Measurements from ENCODE around the gene SPEG. TPM values are rescaled to one million over a fixed set of nuclear protein-coding genes. Genes with fewer than 3 reads are reported as not detected.
A peak's percentile ranks its signal among the peaks of the same experiment; 100 is the strongest.

SPEG gene
- total and polyA plus RNA-seq, 2 of the 8 experiments (the other 6 are each of a cell fraction or from before 2014, with no cell fraction given): 19.9 to 32.0 TPM

DNA sequence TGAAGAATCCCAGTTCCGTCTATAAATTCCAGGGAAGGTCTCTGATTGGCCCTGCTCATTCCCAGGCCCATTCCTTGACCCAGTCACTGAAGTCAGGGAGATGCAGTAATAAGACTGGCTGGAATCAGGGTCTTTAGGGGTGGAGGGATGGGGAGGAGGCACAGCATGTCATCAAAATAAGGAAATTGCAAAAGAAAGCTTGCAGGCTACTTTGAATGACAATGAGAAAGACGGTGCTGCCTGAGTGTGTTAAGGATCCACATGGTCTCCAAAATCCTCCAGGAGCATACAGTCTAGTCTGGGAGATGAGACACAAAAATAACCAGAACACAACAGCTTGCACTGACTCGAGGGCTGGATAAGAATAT, 18.4 kb upstream of the SPEG start:
- Histone ChIP-seq H3K23ac (ENCODE audit: insufficient read length) (no peak overlapping the region), H3K79me2 (ENCODE audit: control insufficient read depth in 1 of 2, insufficient read depth in 2 of 2, low read length in 2 of 2) (no peaks in the 10 kb centered on the region), H3K36me3 (ENCODE audit: control insufficient read depth in 2 of 4, insufficient read depth in 4 of 4, low read length in 3 of 4) (no peaks in the 10 kb centered on the region), H3K18ac (ENCODE audit: extremely low read depth, low read length) (0 out of 2 replicates have a peak overlapping the region, but pooled peaks have one; percentile 29), H3K4me3 (ENCODE audit: extremely low read depth in 1 of 4, insufficient read depth in 2 of 4, low read depth in 3 of 4, low read length in 4 of 4) (no peak overlapping the region), H2BK120ac (replicated peaks; ENCODE audit: low read depth, low read length) (no peak overlapping the region), H2AFZ (ENCODE audit: low read length) (no peak overlapping the region), H4K91ac (replicated peaks; ENCODE audit: insufficient read length, low read length) (no peak overlapping the region), H2BK15ac (ENCODE audit: low read length) (no peak overlapping the region), H3K4me2 (ENCODE audit: insufficient read depth in 1 of 2, low read depth in 2 of 2, low read length in 2 of 2) (peak overlapping the region in 1 of 2 experiments; percentile 12; a peak in 2 of 4 replicates), H3K79me1 (ENCODE audit: low read depth, low read length) (no peaks in the 10 kb centered on the region), H3K4me1 (replicated peaks in 1 of 4; ENCODE audit: control insufficient read depth in 3 of 4, insufficient read depth in 4 of 4, low read length in 3 of 4) (peaks cover 8 to 26% (median 15%) of the 10 kb centered on the region in 4 experiments), H3K27me3 (replicated peaks in 1 of 4; ENCODE audit: control insufficient read depth in 3 of 4, extremely low read depth in 1 of 4, insufficient read depth in 3 of 4, low read length in 3 of 4) (peaks cover 15 to 36% (median 29%) of the 10 kb centered on the region in 4 experiments), H2BK20ac (ENCODE audit: low read length) (no peak overlapping the region), H3K27ac (ENCODE audit: low read depth, low read length) (no peak overlapping the region), H2AK5ac (ENCODE audit: low read depth, low read length) (no peak overlapping the region), H3K4ac (replicated peaks; ENCODE audit: insufficient read length, low read depth, low read length) (no peak overlapping the region), H4K20me1 (replicated peaks in 1 of 2; ENCODE audit: control insufficient read depth in 1 of 2, insufficient read depth in 2 of 2, low read length in 2 of 2) (no peaks in the 10 kb centered on the region), H2BK5ac (ENCODE audit: low read depth, low read length) (no peak overlapping the region), H2BK12ac (ENCODE audit: low read depth, low read length) (0 out of 2 replicates have a peak overlapping the region, but pooled peaks have one; percentile 85), H4K8ac (ENCODE audit: extremely low read depth, insufficient read depth, low read length) (no peak overlapping the region), H3K56ac (replicated peaks; ENCODE audit: insufficient read length, low read depth, low read length) (no peak overlapping the region), H3K23me2 (ENCODE audit: low read depth, low read length) (no peaks in the 10 kb centered on the region; the same call in 1 of the 2 replicates), H3K9ac (replicated peaks in 1 of 4; ENCODE audit: extremely low read depth in 1 of 4, low read depth in 3 of 4, low read length in 3 of 4) (no peak overlapping the region), H3K14ac (ENCODE audit: insufficient read length) (no peak overlapping the region), H3K9me3 (ENCODE audit: insufficient read depth in 2 of 2, low read depth in 1 of 2, low read length in 1 of 2) (no peaks in the 10 kb centered on the region), H4K5ac (ENCODE audit: insufficient read length, low read depth, low read length) (no peak overlapping the region)
- ChIA-PET POLR2A (ENCODE audit: partially characterized antibody) (interaction anchor here (1.0 to 4.6 kb wide), 3 partner anchors 9 to 41 kb away, joined by 3 to 17 read pairs (median 3); no protein-coding TSS in a partner anchor), CTCF (ENCODE audit: partially characterized antibody) (interaction anchor here (0.8 to 88.6 kb wide), 7 partner anchors 9 to 80 kb away, joined by 3 to 7248 read pairs (median 6); partner anchors contain the start of genes ASIC4, CHPF, GMPPA and SPEG)
- WGBS, 2 experiments (ENCODE audit: extremely low coverage in 1 of 2, insufficient coverage in 1 of 2, insufficient read length in 1 of 2, insufficient replicate concordance in 2 of 2, low coverage in 1 of 2, low lambda C conversion rate in 2 of 2, missing lambda C conversion rate in 1 of 2): 47% methylated on average over 3 of the region's 3 CpGs; no CpG with 5 or more reads in 1 of the 2 experiments
- DNase-seq (ENCODE audit: low read depth in 1 of 2, low spot score in 2 of 2) (no peak), FAIRE-seq (peak; percentile 66)
- TF ChIP-seq KDM1A (IDR thresholded peaks at IDR 0.05; ENCODE audit: borderline replicate concordance, low read length) (0 out of 2 replicates have a peak, but pooled peaks have one; percentile 7), RAD21 (IDR thresholded peaks at IDR 0.05 in 1 of 2, conservative IDR thresholded peaks at IDR 0.05 in 1 of 2; ENCODE audit: low read depth in 2 of 2, low read length in 2 of 2) (no peak), TEAD4 (IDR thresholded peaks at IDR 0.05; ENCODE audit: low read depth, low read length) (peak; percentile 32; the same call in 1 of the 2 replicates), CHD1 (IDR thresholded peaks at IDR 0.05; ENCODE audit: low read depth, low read length) (no peak), ZNF274 (IDR thresholded peaks at IDR 0.05; ENCODE audit: borderline replicate concordance, extremely low read depth, low read length) (no peak), POLR2AphosphoS5 (IDR thresholded peaks at IDR 0.05; ENCODE audit: low read depth, low read length) (no peak), CTBP2 (IDR thresholded peaks at IDR 0.05; ENCODE audit: borderline replicate concordance, insufficient read depth, insufficient read length, low read length) (no peak), NANOG (IDR thresholded peaks at IDR 0.05; ENCODE audit: insufficient read depth, low read depth, low read length, poor library complexity, severe bottlenecking) (no peak), YY1 (IDR thresholded peaks at IDR 0.05; ENCODE audit: low read depth, low read length) (peak; percentile 70; the same call in 1 of the 2 replicates)
- TF ChIP-seq, protein P1, sequence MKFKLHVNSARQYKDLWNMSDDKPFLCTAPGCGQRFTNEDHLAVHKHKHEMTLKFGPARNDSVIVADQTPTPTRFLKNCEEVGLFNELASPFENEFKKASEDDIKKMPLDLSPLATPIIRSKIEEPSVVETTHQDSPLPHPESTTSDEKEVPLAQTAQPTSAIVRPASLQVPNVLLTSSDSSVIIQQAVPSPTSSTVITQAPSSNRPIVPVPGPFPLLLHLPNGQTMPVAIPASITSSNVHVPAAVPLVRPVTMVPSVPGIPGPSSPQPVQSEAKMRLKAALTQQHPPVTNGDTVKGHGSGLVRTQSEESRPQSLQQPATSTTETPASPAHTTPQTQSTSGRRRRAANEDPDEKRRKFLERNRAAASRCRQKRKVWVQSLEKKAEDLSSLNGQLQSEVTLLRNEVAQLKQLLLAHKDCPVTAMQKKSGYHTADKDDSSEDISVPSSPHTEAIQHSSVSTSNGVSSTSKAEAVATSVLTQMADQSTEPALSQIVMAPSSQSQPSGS (IDR thresholded peaks at IDR 0.05; ENCODE audit: low read length): no peak
